ENCODE measurements around the gene BTBD16.

GRCh38 chr10:122259075-122259466, 12.0 kb upstream of the BTBD16 start:
- TF ChIP-seq CTCF (IDR thresholded peaks at IDR 0.05) (no peak), ZFX (IDR thresholded peaks at IDR 0.05; ENCODE audit: borderline replicate concordance) (no peak)
